Mucosa of gallbladder (tissue), 1 donor: ENCODE measurements around the gene ZNF445. TPM values are rescaled to one million over a fixed set of nuclear protein-coding genes. Genes with fewer than 3 reads are reported as not detected.
A peak's percentile ranks its signal among the peaks of the same experiment; 100 is the strongest.
"Not testable (repeated sequence)": the region's sequence is repeated elsewhere in the genome, so short reads cannot be mapped to it uniquely, and the experiment has no call there.

ENCODE experiments used
- DNase-seq: peaks from one replicate; pipeline ENCODE4 v3.0.0-alpha.2; 2020; ENCODE audit warnings: low spot score
- total RNA-seq: library from RNA; stranded (reverse); gene quantifications from one replicate; pipeline ENCODE4 v1.2.1, GENCODE V29; 2021
- donor health status: DM: no; HTN: no; CAD: no.

ZNF445 gene
- 28.0 TPM for total RNA-seq

DNA sequence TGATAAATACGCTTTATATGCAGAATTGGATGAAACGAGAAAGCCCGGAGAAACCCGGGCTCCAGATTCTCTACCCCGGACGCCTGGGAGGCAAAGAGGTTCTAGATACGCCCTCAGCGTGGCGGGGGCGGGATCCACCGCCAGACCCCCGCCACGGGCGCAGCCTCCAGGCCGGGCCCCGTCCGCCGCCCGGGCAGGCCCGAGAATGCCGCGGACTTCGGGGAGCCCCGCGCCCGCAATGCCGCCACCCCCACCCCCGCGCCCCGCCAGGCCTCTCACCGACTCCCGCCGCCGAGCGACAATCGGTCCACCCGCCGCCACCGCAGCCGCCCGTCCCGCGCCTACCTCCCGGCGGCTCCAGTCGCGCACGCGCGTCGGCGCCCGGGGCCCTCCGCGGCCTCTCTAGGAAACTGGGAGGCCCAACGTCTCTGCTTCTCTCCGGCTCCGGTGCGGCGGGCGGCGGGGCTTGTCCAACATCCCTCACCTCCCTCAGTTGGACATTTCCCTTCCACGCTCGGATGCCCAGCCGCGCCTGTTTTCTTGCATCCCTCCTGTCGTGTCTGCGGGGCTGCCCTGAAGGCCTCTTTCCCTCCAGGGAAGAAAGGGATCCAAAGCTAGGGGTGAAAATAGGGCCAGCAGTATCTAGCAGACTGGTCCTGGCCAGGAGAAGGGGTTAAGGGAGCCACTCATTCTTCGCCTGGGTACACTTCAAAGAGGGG is at the start of gene ZNF445:
Gene ZNF445 (minus strand): TSS at position 359 of the 719 bp plus-strand sequence. CDS start 22,121 bp downstream, outside the sequence.
- DNase-seq: peak; percentile 75

DNA sequence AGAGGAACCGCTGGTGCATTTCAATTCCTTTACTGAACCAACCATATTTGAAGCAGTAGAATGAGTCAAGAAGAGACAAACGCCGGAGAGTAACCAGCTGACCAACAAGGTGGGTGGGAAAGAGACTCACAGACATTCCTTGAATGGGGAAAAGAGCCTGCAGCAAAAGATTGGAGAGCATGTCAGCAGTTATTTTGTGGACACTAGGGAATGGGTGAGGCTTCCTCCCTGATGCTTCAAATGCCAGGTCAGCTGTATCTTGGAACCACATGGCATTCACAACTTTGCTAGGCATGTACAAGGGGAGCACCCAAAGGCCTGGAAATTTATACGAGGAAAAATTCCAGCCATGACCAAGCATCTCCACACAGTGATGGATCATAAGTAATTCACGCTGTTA is 47.6 kb upstream of the ZNF445 start:
- DNase-seq: no peak

DNA sequence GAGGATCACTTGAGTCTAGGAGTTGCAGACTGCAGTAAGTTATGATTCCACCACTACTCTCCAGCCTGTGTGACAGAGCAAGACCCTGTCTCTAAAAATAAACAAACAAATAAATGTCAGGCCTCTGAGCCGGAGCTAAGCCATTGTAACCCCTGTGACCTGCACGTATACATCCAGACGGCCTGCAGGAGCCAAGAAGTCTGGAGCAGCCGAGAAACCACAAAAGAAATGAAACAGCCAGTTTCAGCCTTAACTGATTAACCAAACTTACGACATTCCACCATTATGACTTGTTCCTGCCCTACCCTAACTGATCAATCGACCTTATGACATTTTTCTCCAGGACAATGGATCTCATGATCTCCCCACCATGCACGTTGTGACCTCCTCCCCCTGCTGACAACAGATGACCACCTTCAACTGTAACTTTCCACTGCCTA is 45.0 kb upstream of the ZNF445 start:
- DNase-seq: no peak

DNA sequence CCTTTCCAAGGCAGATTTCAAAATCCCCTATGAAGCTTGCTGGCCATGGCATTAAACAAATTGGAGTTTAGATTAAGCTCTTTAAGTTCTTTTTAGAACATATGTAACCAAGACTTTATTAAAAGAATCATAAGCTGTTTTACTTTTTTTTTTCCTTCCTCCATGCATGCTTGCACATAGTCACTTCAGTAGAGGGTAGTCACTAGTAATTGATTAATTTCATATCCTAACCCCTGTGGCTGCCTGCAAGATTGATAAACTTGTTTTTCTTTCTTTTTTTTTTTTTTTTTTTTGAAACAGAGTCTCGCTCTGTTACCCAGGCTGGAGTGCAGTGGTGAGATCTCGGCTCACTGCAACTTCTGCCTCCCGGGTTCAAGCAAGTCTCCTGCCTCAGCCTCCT is 44.3 kb upstream of the ZNF445 start:
- no peak for DNase-seq

DNA sequence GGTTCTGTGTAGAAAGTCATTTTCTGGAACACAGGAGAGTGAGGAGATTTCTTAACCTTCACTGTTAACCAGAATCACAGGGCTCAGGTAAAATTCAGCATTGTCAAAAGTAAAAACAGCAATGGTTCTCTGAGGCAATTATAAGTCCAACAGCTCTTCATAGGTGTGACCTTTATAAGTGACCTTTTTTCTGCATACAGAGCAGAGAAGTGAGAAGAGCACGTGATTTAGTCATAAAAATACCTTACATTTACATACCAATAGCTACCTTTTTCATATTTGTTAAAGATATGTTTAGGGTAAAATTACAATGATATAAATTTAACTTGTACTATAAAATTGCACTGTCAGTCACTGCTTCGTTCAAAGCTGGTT is 41.3 kb upstream of the ZNF445 start:
- no peak for DNase-seq

DNA sequence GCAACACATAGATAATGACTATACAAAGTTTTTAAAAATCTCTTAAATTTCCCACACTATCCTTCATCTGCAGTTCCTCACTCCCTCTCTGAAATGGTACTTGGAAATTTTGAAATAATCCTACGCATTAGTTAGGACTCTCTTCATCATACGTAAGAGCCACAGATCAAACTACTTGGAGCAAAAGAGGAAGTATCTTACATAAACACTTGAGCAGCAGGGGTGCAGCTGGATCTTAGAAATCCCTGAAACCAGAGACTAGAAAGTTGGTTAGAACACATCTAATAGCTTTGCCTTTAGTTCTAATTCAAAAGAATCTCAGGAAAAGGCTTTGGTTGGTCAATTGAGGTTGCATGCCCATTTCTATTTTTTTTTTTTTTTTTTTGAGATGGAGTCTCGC is 38.8 kb upstream of the ZNF445 start:
- no peak for DNase-seq

DNA sequence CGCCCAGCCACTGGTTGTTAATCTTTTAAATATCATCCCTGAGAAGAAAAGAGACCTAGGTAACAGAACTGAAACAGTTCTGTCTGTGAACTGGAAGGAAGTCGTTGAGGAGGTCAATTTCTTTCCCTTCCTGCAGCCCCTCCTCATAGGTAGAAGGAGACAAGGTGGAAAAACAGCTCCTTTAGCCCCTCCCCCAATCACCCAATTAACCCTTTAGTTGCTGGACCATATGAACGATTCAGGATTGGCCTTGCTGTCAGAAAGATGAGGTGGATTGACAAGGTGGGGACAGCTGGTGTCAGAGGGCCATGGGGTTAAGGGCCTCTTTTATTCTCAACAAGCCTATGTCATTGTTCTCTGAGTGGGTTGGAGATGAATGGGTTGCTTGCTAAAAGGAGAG is 36.0 kb upstream of the ZNF445 start:
- DNase-seq: no peak

DNA sequence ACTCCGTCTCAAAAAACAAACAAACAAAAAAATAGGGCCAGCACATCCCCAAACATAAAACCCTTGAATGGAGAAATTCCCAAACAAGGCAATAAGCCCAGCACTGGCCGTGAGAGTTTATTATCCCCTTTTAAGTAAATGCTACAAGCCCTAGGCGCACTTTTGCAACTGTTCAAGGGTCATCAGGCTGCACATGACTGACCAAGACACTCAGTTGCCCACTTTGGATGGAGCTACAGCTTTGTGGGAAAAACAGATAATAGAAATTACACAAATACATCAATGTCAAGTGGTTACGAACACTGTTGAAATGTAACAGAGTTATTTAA is 33.7 kb upstream of the ZNF445 start:
- no peak for DNase-seq

DNA sequence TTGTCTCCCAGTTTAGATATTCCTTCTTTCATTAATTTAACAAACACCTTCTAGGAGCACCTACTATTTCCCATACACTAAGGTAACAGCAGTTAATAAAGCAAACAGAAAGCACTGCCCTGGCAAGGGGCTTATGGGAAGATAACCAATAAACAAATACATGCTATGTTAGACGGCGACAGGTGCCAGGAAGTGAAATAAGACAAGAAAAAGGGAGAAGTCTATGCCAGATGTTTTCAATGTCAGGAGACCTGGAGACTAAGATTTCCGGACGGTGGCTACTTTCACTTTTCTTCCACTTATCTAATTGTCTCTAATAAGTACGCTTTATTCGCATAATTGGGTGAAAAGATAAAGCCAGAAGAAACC is 32.5 kb upstream of the ZNF445 start:
- DNase-seq: no peak

DNA sequence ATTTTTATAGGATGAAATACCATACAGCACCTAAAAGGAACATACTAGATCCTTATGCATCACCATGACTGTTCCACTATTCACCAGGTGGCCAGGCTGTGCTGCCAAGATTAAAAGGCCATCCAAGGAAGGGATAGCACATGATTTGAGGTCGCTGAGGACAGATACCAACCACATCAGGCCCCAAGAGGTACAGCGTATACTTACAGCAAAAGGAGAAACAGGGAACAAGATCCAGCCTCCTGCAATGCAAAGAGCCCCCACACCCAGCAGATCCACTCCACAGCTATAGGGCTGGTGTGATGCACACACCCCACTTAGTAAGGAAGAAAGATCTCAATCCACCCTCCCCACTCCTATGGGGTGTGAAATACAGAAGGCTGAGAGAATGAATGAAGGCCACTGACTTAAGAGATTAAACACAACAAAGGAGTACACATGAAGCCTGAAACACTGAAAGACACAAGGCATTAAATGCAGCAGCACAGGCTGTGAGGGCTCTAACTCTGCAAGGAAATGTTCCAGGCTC is 32.0 kb upstream of the ZNF445 start:
- no peak for DNase-seq

DNA sequence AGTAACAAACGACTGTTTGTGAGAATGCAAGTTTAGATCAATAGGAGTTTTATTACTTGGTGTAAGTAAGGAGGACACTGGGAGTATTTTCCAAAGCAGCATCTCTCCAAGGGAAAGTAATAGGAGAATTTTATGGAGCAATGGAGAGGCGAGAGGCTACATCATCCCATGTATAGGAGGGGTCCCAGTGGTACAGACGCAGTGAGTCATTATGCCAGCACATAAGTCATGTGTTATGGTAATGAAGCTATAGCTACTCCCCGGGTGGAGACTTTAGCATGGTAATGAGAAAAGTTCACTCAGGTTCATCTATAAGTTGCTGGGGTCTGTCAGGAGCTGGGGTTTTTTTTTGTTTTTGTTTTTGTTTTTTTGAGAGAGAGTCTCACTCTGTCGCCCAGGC is 29.5 kb upstream of the ZNF445 start:
- DNase-seq: no peak

DNA sequence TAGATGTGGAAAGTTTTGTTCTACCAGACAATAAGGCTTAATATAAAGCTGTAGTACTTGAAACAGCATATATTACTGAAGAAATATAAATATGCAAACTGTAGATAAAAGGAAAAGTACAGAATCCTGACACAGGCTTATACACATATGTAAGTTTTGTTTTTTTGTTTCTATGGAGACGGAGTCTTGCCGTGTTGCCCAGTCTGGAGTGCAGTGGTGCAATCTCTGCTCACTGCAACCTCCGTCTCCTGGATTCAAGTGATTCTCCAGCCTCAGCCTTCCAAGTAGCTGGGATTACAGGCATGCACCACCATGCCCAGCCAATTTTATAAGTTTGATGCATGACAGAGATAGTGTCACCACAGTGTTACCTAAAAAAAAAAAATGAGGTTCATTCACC is 29.1 kb upstream of the ZNF445 start:
- DNase-seq: no peak

DNA sequence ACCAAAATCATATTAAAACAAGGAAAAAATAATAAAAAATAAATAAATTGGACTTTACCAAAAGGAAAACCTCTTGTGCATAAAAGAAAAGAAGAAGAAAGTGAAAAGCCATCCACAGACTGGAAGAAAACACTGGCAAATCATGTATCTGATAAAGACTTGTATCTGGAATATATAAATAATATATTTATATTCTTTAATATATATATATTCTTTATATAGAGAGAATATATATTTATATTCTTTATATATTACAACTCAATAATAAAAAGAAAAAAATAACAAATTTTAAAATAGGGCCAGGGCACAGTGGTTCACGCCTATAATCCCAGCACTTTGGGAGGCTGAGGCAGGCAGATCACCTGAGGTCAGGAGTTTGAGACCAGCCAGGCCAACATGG is 27.1 kb upstream of the ZNF445 start:
- no peak for DNase-seq

DNA sequence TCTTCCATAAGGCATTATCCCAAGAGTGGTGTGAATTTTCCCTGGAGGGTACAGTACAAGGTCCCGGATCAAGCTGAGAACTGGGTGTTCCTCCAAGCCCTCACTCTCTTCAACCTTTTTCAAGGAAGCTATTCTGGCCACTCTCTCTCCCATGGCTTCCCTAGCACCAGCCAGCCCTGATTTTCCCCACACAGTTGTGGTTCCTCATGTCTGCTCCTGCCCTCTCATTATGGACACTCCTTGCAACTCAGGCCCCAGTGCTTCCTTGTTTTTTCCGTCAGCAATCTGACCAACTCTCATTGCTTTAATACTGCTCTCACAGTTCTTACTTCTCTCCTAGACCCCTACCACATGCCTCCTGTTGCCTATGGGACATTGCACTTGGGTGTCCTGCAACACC is 25.7 kb upstream of the ZNF445 start:
- not testable (repeated sequence) for DNase-seq

DNA sequence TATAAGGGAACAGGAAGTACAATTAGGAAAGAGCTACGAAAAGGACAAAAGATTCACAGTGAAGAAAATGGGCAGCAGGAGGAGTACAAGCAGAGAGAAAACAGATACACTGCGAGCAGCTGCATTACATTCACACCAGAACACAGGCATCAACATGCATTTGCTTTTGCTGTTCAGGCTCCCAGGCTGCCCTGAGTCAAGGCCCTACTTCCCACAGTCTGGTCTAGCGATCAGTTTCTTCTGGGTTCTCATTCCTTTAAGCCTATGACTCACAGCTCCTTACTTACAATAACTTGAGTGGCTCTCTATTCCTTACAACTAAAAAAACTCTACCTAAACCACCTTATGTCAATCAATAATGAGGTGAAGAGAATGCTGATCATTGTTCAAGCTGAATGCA is 24.5 kb upstream of the ZNF445 start:
- no peak for DNase-seq

DNA sequence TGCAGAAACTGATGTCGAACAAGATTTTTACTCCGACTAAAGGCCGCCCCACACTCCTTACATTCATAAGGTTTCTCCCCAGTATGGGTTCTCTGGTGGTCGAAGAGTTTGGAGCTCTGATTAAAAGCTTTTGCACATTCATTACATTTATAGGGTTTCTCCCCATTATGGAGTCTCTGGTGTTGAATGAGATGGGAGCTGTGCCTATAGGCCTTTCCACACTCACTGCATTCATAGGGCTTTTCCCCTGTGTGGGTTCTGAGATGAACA is 22.4 kb upstream of the ZNF445 start:
- not testable (repeated sequence) for DNase-seq

DNA sequence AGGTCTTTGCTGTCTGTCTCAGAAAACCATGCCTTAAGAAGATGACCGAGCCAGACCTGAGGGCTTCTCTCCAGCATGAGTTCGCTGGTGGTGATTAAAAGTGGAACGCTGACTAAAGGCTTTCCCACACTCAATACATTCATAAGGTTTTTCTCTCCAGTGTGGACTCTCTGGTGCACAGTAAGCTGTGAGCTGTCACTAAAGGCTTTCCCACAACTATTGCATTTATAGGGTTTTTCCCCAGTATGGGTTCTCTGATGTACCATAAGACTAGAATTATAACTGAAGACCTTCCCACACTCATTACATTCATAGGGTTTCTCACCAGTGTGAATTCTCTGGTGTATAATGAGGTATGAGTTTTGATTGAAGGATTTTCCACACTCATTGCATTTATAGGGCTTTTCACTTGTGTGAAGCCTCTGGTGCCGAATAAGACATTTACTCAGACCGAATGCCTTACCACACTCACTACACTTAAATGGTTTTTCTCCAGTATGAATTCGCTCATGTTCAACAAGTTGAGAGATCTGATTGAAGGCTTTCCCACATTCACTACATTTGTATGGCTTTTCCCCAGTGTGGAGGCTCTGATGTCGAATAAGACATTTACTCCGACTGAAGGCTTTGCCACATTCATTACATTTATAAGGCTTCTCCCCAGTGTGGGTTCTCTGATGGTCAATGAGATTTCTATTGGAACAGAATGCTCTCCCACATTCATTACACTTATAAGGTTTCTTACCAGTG is 21.9 kb upstream of the ZNF445 start:
- DNase-seq: no peak

DNA sequence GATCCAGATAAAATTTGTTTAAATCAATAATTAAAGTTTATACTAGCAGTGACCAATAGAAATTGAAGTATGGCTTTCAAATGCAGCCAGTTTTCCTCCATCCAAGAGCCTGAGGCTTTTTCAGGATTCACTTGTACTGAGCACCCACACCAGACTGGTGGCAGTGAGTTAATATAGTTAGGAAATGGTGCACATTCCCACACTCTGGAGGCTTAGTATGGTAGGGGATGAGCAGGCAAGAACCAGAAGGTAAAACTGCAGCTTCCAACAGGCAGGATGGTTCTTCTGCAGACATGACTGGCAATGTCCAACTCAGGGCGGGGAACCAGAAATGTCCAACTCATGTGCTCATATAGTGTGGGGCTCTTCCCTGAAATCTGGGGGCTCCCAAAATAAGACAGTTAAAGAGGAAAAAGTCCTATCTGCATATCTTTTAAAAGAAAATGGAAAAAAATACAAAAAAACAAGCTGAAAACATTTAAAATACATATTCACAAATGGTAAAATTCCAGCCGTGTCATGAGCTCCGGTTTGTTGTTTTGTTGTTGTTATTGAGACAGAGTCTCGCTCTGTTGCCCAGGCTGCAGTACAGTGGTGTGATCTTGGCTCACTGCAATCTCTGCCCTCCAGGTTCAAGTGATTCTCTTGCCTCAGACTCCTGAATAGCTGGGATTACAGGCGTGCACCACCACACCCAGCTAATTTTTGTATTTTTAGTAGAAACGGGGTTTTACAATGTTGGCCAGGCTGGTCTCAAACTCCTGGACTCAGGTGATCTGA is 18.4 kb upstream of the ZNF445 start:
- no peak for DNase-seq

DNA sequence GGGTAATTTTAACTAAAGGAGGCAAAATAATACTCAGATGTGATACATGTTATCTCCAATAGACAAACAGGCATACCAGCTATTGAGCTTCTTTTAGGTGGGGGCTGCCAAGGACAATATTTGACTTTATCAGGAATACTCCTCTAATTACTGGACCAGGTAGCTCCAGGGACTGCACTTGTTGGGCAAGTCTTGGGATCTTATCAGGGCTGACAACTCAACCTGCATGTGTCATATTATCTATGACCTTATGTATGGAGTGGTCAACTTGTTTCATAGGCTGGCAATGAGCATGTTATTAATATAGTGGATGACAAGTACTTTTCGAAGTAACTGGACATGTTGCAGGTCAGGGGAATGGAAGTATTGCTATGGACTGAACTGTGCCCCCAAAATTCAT is 15.0 kb upstream of the ZNF445 start:
- no peak for DNase-seq

DNA sequence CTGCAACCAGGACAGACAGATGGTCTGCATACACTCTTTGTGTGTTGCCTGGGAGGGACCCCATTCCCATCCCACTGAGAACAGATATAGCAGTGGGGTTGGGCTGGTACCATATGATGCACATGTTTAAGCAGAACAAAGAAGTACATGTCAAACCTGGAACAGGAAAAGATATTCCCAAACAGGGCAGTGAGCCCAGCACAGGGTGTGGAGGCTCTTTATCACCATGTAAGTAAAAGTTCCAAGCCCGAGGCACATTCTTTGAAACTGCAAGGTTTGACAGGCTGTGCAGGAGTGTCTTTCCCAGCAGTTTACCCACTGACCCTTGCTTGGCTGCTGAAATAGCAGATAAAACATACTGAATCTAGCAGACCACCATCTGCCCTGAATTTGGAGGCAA is 5.3 kb upstream of the ZNF445 start:
- peak; percentile 58 for DNase-seq

DNA sequence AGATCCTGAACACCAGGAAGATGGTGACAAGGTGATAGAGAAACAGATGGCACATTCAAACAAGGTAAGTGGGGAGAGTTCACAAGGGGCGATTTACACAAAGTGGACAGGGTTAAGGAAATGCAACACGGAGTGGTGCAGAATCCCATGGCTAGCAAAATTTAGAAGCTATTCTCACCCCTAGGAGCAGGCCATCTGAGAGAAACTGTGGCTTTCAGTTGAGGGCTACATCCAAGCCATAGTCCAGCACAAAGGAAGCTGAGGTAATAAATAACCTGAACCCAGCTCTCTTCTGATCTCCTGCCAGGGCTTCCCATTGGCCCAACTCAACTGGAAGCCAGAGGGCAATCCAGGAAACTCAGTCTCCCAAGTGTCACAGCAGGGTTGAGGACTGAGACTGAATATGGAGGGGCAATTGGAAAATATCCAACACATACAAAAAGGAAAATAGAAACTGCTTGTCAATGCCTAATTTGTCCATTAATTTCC is 1.2 kb upstream of the ZNF445 start:
- no peak for DNase-seq

DNA sequence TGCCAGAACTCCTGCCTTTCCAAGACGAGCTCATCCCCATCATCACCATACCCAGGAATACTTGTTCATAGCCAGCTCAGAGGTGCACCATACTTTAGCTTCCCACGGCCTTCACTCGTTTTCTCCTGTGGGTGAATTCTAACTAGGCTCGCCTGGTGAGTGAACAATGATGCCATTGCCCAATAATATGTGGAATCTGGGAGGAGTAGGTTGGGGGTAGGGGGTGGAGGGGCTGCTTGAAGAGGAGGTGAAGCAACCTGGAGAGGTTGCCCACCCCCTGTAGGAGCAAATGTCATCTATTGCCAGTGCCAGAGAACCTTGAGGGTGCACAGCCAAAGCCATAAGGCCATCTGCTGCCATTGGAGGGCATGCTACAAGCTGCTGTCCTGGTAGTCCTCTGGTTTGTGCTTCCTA is 592 bp upstream of the ZNF445 start:
- DNase-seq: no peak

DNA sequence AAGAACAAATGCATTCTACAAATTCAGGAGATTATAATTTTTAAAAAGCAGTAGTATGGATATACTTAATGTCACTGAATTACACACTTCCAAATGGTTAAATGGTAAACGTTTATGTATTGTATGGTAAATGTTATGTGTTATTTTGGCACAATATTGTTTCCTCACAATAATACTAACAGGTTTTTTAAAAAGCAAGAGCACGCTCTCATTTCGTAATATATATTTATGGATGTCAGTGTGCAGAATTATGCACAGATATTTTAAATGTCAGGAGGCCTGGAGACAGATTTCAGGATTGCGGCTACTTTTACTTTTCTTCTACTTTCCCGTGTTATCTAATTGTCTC is 533 bp downstream of the ZNF445 start:
- no peak for DNase-seq
